Neural crest cell (in vitro differentiated cells): ENCODE measurements around the gene BANK1. TPM values are rescaled to one million over a fixed set of nuclear protein-coding genes. Genes with fewer than 3 reads are reported as not detected.

Experiments
- DNase-seq: peaks from one replicate; pipeline ENCODE4 v3.0.0; 2021; ENCODE audit warnings: low read depth, mixed read lengths, low spot score
- H3K27ac Mint-ChIP-seq: one replicate; pipeline ENCODE4 v1.8.0; 2021; ENCODE audit warnings: mild to moderate bottlenecking, mixed read lengths; ENCODE audit not compliant: unreplicated experiment
- H3K27me3 Mint-ChIP-seq: 2 replicates; pipeline ENCODE4 v1.8.0; 2021; ENCODE audit warnings: low read depth, mild to moderate bottlenecking, mixed read lengths
- H3K36me3 Mint-ChIP-seq: 2 replicates; pipeline ENCODE4 v1.8.0; 2021; ENCODE audit warnings: low read depth, mild to moderate bottlenecking, mixed read lengths
- H3K4me1 Mint-ChIP-seq: 2 replicates; pipeline ENCODE4 v1.8.0; 2021; ENCODE audit warnings: mixed read lengths
- H3K4me3 Mint-ChIP-seq: one replicate; pipeline ENCODE4 v1.8.0; 2021; ENCODE audit warnings: mild to moderate bottlenecking, mixed read lengths
- H3K9me3 Mint-ChIP-seq: 2 replicates; pipeline ENCODE4 v1.8.0; 2021; ENCODE audit warnings: mixed read lengths
- CTCF ChIP-seq: fragments of 200-600 bp; sonication (generic); conservative IDR thresholded peaks from 2 replicates; pipeline ENCODE4 v1.5.0; 2021; ENCODE audit warnings: antibody characterized with exemption, mild to moderate bottlenecking
- total RNA-seq: library from RNA; stranded (reverse); gene quantifications from 2 replicates; pipeline ENCODE4 v1.2.1, GENCODE V29; 2021

The BANK1 gene
- total RNA-seq, 1 donor from 2014 or later, result 0.44 TPM

- no peak overlapping the region for H3K4me3 Mint-ChIP-seq
- no peak for DNase-seq
- no peak for TF ChIP-seq CTCF
- H3K36me3 Mint-ChIP-seq, result no peaks in the 10 kb centered on the region
- no peaks in the 10 kb centered on the region for H3K27me3 Mint-ChIP-seq
- H3K4me1 Mint-ChIP-seq, result no peaks in the 10 kb centered on the region
- no peak overlapping the region for H3K27ac Mint-ChIP-seq
- H3K9me3 Mint-ChIP-seq, result no peaks in the 10 kb centered on the region
Observed at GRCh38 chr4:101967697-101968346, 177.3 kb downstream of the BANK1 start.

GRCh38 chr4:101968364-101968763, 177.8 kb downstream of the BANK1 start:
- Mint-ChIP-seq H3K9me3 (no peaks in the 10 kb centered on the region), H3K27me3 (no peaks in the 10 kb centered on the region), H3K36me3 (no peaks in the 10 kb centered on the region), H3K4me3 (no peak overlapping the region), H3K4me1 (no peaks in the 10 kb centered on the region), H3K27ac (peak overlapping the region; percentile 7)
- no peak for DNase-seq
- TF ChIP-seq CTCF, result no peak

GRCh38 chr4:101969965-101970364, 179.4 kb downstream of the BANK1 start:
- H3K9me3 Mint-ChIP-seq, result no peaks in the 10 kb centered on the region
- H3K36me3 Mint-ChIP-seq, result no peaks in the 10 kb centered on the region
- DNase-seq, result no peak
- no peak overlapping the region for H3K27ac Mint-ChIP-seq
- no peaks in the 10 kb centered on the region for H3K4me1 Mint-ChIP-seq
- H3K4me3 Mint-ChIP-seq, result no peak overlapping the region
- no peaks in the 10 kb centered on the region for H3K27me3 Mint-ChIP-seq
- no peak for TF ChIP-seq CTCF

GRCh38 chr4:101970547-101971155, 180.1 kb downstream of the BANK1 start:
- H3K36me3 Mint-ChIP-seq, result no peaks in the 10 kb centered on the region
- no peaks in the 10 kb centered on the region for H3K4me1 Mint-ChIP-seq
- no peak for DNase-seq
- no peak overlapping the region for H3K4me3 Mint-ChIP-seq
- no peak for TF ChIP-seq CTCF
- no peaks in the 10 kb centered on the region for H3K9me3 Mint-ChIP-seq
- H3K27ac Mint-ChIP-seq, result no peak overlapping the region
- no peaks in the 10 kb centered on the region for H3K27me3 Mint-ChIP-seq

- Mint-ChIP-seq H3K9me3 (no peaks in the 10 kb centered on the region), H3K27ac (no peak overlapping the region), H3K4me3 (no peak overlapping the region), H3K27me3 (no peaks in the 10 kb centered on the region), H3K36me3 (no peaks in the 10 kb centered on the region), H3K4me1 (no peaks in the 10 kb centered on the region)
- DNase-seq, result no peak
- no peak for TF ChIP-seq CTCF
Observed at GRCh38 chr4:101972791-101973190, 182.3 kb downstream of the BANK1 start.
